Activated T-helper 9 cell treated with anti-CD3 and anti-CD28 coated beads, Interleukin-2, amount 50 U/mL, for 16 hours (primary cell): ENCODE data around the gene ERO1B.

ENCODE experiments used
- DNase-seq: peaks from one replicate; pipeline ENCODE4 v3.0.0-alpha.2; 2020; ENCODE audit warnings: low read depth

Gene ERO1B

DNA sequence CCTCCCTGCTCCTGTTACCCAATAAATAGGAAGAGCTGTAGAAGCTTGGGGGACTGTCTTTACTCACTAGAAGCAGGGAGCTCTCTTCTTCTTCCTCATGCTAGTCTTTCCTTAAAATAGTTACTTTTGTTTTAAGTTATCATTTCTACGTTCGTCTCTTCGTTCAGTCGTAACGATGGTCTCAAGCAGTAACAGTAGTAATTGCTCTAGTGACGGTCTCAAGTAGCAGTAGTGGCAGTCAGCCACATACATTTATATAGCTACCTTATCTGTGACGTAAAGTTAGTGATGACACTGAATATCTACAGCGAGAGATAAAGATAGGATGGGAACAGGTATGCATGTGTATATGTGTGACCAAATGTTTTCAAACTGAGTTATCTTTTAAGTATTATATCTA, 15.4 kb upstream of the ERO1B start:
- DNase-seq = no peak

DNA sequence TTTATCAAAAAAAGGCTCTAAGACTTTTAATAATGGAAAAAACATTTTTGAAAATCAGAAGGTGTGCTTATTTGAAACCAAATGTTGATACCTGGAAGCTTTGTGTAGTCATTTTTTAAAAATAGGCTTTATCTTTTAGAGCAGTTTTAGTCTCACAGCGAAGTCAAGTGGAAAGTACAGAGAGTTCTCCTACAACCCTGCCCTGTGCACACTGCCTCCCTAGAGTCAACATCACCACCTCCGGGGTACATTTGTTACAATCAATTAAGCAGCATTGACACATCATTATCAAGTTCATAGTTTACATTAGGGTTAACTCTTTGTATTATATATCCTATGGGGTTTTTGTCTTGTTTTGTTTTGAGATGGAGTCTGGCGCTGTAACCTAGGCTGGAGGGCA, 10.7 kb upstream of the ERO1B start:
- DNase-seq = no peak

DNA sequence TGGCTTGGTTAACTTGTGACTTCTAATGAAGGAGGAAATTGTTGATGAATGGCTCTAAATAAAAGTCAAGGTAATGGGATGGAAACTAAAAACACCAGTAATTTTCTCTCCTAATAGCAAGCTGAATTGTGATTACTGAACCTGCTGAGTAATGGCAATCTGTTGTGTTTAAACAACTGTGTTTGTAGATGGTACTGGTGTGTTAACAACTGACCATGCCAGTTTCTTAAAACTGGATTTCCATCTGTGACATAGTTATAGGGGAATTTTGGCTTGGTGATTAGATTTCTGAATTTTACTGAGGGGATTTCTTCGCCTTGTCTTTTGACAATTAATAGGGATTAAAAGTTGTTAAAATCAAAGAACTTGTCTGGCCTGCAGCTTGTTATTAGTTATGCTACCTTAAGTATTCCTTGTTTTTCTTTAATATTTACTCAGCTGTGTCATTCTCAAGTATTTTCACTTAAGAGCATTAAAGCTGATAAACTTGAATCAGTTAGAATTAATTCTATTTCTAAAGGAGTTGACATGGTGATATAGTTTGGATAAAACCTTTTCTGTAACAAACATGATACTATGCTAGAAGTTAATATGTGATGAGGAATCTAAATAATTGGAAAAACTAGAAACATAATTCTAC, 7.9 kb upstream of the ERO1B start:
- no peak for DNase-seq

DNA sequence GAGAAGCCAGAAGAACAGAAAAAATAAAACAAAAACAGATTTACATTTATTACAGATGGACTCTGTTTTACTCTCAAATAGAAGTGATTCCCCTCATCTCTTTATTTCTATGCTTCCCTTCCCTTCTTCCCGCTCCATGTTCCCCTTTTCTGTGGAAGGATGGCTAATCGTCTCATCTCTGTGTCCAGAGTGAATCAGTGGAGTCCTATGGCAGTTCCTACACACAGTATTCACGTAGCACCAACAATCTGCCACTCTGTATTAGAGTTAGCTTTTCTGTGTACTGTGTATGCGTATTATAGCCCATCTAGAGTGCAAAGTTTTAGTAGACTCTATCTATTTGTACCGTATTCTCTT, 6.8 kb upstream of the ERO1B start:
- DNase-seq = no peak

DNA sequence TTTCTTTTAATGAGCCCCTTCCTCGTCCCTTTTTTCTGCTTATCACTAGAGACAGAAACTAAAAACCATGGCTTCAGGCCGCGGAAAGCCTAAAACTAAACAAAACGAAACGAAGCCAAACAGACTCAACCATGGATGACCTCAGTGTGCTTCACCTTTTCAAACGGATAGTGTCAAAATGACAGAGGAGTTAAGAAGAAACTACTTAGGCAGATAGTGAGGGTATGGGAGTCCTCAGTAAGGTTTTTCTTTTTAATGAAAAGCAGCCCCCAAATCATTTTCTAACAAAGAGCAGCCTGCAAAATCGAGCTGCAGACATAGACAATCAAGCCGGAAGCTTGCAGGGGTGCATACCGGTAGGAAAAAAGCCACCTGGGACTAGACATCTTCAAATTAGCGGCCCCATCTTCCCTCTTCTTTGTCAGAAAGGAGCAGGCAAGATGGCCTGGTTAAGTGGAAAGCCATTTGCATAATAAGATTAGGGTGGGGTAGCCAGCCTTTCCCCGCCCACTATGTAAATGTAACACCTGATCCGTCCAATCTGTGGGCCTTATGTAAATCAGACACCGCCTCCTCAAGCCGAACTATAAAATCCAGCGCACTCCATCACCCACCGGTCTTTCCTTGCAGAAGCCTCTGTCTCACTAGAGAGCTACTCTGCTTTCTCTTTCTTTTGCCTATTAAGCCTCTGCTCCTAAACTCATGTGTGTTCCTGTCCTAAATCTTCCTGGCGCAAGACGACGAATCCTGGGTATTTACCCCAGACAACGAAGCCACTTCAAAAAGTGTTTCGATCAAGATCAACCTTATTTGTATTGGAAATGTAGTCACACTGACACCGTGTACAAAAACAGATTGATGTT, 6.2 kb upstream of the ERO1B start:
- DNase-seq = no peak

DNA sequence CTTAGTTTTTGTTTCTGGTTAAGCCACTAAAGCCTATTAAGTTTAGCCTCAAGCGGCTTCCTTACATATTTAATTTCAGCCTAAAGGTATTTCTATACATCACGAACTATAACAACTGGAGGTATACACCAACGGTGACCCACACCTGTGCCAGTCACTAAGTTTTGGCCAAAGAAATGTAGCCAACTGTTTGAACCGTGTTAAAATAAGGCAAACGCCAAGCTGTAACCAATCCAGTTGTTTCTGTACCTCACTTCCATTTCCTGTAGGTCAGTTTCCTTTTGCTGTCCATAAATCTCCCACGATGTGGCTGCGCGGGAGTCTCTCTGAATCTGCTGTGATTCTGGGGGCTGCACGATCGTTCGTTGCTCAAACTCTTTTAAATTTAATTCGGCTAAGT, 5.6 kb upstream of the ERO1B start:
- DNase-seq = no peak

DNA sequence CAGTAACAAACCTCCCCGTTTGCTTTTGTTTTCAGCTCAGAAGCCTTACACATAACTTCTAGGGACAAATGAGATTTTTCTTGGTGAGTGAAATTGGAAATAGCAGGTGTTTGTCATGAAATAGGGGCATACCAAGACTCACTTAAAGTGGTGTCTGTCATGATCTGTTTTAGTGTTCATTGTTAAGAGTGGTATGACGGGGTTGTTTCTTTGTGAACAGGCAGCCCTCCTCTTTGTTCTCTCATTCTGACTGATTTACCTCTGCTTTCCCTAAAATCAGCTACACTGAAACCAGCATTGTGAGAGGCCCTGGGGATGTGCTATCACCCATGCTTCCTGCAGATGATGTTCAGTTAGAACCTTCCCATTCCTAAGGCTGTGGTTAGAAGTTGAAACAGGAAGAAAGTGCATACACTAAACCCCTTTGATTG, 2.5 kb upstream of the ERO1B start:
- no peak for DNase-seq

DNA sequence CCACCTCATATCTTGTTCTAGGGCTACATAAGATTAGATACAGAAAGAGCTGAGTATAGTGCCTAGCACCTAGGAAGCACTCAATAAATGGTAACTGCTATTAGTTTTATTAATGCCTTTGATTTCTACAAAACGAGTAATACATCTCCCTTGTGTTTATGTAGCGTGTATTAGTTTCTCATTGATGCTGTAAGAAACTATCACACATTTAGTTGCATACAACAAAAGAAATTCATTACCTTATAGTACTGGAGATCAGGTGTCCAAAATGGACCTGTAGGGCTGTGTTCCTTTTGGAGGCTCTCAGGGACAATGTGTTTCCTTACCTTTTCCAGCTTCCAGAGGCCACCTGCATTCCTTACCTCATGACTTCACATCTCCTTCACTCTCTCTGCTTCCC, 961 bp upstream of the ERO1B start:
- DNase-seq = no peak

DNA sequence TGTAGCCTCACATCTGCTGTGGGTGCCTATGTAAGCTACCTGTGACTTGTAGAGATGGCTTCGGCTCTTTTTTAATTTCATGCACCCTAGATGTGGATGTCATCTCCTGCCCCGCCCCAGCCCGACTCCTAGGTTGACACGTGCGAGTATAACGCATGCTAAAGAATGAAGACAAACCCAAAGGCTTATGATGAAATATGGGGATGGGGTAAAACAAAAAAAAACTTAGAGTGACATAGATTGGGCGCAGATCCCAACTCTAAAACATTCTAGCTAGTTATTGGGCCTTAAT, 613 bp upstream of the ERO1B start:
- DNase-seq = peak; percentile 28

DNA sequence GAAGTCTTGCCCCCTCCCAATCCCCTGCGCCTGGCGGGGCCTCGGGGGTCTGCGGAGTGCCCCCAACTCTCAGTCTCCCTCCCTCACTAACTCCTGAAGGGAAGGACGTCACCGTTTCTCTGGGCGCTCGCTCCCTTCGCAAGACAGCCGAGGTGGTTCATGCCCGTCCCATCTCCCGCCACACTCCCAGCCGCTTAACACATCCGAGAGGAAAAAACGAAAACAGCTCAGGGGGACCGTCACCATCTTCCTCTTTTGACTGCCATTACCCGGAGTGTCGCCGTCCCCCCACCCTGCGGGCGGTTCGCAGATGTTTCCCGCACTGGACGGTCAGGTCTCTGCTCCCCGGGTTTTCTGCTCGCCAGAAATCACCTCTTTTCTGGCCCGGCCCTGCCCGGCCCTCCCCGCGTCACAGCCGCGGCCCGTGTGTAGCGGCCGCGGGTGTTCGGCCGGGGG, 532 bp downstream of the ERO1B start:
- DNase-seq = peak; percentile 9

DNA sequence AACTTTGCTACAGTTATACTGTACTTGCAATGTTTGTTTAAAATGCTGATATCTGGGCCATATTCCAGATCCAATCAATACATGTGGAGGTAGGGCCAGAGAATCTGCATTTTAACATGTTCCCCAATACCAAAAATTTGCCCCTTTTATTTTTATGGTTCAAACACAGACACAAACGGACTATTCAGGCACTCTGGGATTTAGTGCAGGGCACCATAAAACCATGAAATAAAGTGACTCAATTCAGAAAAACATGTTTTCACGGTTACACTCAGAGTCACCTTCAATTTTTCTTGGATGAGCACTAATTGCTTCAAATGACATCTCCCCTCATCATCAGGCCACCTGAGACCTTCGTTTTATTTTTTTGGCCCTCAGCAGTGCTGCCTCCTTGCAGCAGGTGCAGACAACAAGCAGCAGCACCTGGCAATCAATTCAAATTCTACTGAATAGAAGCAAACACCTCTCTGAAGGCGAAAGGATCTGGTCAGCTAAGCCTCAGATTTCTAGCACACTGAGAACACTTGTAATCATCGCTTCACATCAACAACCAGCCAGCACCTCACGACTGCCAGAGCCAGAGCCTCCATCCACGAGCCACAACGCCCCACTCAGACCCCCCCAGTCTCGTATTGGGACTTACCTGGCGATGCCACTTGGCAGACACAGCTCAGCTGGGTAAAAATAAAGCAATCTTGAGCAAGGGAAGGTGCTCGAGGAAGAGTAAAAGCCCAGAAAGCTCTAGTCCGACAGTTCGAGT, 1.1 kb downstream of the ERO1B start:
- peak; percentile 4 for DNase-seq

DNA sequence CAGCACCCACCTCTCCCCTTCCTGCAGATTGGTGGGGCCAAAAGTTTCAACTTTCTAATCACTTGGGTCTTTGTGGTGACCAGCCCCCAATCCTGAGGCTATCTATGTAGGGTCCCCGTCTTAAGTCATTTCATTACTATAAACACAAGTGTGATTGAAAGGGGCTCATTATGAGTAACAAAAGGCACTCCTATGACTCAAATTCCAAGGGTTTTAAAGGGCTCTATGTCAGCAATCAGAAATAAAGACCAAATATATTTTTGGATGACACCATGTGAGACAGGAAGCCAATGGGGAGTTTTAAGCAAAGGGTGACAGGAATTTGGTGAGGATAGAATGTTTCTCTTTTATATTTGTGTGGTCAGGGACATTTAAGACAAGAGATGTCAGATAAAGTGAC, 6.2 kb downstream of the ERO1B start:
- no peak for DNase-seq

DNA sequence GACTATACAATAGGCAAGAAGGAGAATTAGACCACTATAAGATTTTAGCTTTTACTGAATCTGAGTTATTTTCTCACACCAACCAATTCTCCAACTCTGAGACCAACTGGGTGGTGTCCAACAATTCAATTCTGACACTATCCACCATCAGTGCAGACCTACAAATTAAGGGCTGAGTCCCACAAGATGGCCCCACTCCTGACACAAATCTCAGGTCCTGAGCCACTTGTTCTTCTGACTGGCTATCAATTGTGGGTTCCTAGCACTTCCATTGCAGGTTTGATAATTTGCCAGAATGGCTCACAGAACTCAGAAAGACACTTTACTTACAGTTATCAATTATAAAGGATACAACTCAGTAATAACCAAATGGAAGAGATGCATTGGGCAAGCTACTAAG, 6.7 kb downstream of the ERO1B start:
- DNase-seq = no peak

DNA sequence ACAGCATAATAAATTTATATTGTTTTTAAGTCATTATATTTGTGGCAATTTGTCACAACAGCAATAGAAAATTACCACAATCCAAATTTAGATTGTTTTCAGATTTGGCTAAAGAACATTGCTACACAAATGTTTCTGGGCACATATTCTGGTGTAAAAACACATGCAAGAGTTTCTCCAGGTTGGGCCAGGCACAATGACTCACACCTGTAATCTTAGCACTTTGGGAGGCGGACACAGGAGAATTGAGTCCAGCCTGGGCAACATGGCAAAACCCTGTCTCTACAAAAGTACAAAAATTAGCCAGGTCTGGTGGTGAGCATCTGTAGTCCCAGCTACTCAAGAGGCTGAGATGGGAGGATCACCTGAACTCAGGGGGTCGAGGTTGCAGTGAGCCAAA, 8.4 kb downstream of the ERO1B start:
- no peak for DNase-seq

DNA sequence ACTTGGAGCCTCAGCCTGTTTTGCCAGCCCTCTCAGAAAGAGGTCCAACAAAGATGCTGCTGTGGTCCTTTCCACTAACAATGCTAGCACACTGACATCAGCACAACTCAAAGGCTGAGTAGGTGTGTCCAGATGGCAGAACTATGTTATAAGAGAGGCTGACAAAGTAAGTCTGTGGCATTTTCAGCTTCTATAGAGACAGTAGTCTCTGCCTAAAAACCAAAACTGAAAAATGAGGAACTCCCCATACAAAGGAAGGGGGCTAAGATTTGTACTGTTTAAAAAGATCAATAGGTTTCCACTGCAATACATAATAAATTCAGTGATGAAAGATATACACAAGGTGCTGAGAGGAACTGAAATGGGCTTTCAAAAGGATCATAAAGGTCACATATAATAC, 12.3 kb downstream of the ERO1B start:
- no peak for DNase-seq

DNA sequence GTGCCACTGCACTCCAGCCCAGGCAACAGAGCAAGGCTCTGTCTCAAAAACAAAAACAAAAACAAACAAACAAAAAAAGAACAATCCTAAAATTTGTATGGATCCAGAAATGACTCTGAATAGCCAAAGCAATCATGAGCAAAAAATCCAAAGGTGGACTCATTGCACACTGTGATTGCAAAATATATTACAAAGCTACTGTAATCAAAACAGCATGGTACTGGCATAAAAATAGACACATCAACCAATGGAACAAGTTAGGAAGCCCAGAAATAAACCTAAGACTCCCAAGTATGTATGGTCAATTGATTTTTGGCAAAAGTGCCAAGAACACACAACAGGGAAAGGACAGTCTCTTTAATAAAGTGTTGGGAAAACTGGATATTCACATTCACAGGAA, 19.9 kb downstream of the ERO1B start:
- DNase-seq = no peak

DNA sequence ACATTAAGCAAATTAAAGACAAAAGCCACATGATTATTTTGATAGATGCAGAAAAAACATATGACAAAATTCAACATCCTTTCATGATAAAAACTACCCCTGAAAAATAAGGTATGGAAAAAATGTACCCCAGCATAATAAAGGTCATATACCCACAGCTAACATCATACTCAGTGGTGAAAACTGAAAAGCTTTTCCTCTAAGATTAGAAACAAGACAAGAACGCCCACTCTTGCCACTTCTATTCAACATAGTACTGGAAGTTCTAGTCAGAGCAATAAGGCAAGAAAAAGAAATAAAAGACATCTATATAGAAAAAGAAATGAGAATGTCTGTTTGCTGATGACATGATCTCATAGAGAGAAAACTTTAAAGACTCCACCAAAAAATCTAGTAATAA, 20.7 kb downstream of the ERO1B start:
- DNase-seq = no peak

DNA sequence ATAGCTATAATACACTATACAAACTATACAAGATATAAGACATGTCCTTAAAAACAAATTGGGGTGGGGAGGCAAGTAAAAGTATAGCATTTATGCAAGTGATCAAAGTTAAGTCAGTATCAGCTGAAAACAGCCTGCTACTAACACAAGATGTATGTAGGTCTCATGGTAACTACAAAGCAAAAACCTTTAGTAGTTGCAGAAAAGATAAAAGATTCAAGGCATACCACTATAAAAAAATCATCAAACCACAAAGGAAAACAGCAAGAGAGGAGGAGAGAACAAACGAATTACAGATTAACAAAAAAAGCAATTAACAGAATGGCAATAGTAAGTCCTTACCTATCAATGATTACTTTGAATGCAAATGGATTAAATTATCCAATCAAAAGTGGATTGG, 22.7 kb downstream of the ERO1B start:
- no peak for DNase-seq

DNA sequence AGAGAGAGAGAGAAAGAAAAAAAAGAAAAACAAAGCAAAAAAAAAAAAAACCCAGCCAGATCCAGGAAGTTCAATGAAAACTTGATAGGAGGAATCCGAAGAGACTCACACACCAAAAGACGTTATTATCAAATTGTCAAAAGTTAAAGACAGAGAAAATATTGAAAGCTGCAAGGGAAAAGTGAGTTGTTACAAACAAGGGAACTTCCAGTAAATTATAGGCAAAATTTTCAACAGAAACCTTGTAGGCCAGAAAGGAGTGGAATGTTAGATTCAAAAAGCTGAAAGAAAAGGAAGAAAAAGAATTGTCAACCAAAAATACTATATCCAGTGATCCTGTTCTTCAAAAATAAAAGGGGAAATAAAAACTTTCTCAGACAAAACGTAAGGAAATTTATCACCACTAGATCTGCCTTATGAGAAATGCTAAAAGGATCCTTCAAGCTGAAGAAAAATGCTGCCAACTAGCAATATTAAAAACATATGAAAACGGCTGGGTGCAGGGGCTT, 23.6 kb downstream of the ERO1B start:
- DNase-seq = no peak

DNA sequence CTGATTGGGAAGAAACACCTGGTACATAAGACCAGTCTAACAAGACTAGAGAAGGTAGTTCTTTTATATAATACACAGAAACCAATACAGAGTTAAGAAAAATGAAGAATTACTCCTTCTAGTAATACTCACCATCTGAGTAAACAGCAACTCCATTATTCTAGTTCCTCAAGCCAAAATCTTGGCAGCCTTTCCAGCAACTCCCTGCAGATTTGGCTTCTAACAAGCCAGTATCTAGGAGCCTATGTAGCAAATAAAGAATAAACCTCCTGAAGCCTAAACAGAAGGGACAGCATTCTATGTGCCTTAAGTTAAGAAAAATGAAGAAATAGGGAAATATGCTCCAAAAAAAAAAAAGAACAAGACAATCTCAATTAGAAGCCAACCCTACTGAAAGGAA, 24.5 kb downstream of the ERO1B start:
- no peak for DNase-seq

DNA sequence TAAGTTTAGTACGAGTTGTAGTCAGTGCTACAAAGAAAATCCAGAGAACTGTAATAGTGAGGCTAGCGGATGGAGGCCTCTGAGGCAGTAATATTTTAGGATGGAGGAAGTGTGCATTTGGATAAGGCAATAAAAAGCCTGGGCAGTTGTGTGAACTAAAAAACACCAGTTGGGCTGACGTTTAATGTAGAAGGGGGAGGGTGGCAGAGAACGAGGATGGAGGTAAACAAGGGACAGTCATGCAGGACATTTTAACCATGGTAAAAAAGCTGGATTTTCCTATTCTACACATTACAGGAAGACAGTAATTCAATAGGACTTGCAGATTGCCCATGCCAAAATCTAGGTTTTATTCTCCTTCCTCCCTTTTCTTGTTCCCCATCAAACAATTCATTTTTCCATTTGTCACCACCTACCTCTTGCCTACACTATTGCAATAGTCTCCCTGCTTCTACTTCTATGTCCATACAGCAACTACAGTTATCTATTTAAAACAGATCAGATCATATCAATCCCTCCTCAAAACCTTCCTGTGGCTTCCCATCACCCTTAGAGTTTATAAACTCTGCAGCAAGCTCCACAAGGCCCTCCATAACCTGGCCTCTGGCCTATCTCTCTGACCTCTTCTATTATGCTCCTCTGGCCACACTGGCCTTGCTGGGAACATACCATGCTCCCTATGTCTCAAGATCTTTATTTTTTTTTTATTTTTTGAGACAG, 27.7 kb downstream of the ERO1B start:
- DNase-seq = no peak

DNA sequence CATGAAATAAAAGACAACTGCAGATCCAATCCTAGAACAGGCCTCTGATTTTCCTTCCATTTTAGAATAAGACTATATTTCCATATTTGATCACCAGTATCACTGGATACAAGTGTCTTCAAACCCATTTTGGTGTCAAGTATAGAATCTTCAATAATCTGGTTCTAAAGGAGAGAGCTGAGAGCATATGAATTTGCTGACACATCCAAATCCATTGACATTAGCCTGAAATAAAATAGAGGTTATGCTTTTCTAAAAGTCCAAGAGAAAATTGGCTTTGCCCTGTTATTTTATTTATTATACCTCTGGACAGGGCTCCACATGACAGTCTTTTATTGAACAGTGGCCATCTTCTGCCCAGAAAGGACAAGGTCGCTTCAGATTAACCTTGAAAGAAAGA, 28.6 kb downstream of the ERO1B start:
- no peak for DNase-seq
